ENCODE data around the gene UBFD1. TPM values are rescaled to one million over a fixed set of nuclear protein-coding genes. Genes with fewer than 3 reads are reported as not detected.

Gene UBFD1
- total and polyA plus RNA-seq, 10 of the 15 experiments (the other 5 are each of a cell fraction or from before 2014, with no cell fraction given), result 7.3 to 48.5 (median 32.1) TPM

DNA sequence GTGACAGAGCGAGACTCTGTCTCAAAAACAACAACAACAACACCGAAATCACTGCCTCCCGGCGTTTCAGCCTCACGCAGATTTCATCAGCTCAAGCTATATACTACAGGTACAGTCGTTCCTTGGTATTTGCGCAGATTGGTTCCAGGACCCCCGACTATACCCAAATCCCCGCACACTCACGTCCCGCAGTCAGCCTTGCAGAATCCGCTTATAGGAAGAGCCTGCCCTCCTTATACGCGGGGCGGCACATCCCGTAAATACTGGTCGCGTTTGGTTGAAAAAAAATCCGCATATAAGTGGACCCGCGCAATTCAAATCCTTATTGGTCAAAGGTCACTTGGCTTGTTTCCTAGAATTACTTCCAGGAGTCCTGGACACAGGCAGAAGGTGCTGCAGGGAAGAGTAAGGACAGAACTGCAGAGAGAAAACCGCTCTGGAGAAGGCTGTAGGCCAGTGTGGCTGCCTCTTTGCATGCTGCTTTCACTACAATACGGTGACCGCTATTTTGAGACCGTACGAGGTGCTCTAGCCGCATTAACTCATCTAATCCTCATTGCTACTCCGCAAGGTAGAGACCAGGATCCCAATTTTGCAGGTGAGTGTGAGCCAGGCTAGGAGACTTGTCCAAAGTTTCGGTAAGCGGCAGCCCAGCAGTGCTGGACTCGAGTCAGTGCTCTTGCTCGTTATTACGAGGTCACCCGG is 37.9 kb downstream of the UBFD1 start:
- 33% methylated on average over 34 of the region's 34 CpGs for WGBS (ENCODE audit: insufficient coverage, insufficient replicate concordance, low lambda C conversion rate, missing lambda C conversion rate)
- H3K79me2 ChIP-seq (ENCODE audit: control insufficient read depth, insufficient read depth, low read length), result peaks cover 44% of the 10 kb centered on the region
- H3K4me2 ChIP-seq (ENCODE audit: control insufficient read depth, insufficient read depth), result peak overlapping the region; percentile 64
- peak overlapping the region; percentile 93 for H2AFZ ChIP-seq (ENCODE audit: control insufficient read depth, low read depth, low read length)
- H3K9ac ChIP-seq (ENCODE audit: control insufficient read depth, insufficient read depth, low read length), result peak overlapping the region; percentile 89
- ChIA-PET CTCF (no interaction called here), POLR2A (no interaction called here), SMC1A (ENCODE audit: uncharacterized antibody, unreplicated experiment) (no interaction called here), RAD21 (ENCODE audit: unreplicated experiment) (interaction anchor here (1.8 kb wide), 1 partner anchor 37 kb away, joined by 13 read pairs; the partner anchor contains the start of genes EARS2 and UBFD1)
- FAIRE-seq (no peak), DNase-seq (ENCODE audit: low read depth, low spot score) (no peak), ATAC-seq (peak; percentile 9)
- no peaks in the 10 kb centered on the region for H3K27me3 ChIP-seq (replicated peaks in 1 of 2; ENCODE audit: control insufficient read depth in 2 of 2, insufficient read depth in 2 of 2, low read length in 1 of 2)
- H3K36me3 ChIP-seq (ENCODE audit: control insufficient read depth in 2 of 2, insufficient read depth in 2 of 2, low read length in 1 of 2), result peaks cover 6 to 13% of the 10 kb centered on the region in 2 experiments
- in situ Hi-C loops (cut with MboI) (no loop called here), intact Hi-C loops (cut with micrococcal nuclease; ENCODE audit: unreplicated experiment) (loop anchor here (5.0 kb wide), 1 partner anchor 88 kb away; no protein-coding TSS in a partner anchor)
- H4K20me1 ChIP-seq (ENCODE audit: control insufficient read depth, insufficient read depth), result no peaks in the 10 kb centered on the region; the same call in 1 of the 2 replicates
- TF ChIP-seq SIN3A (IDR thresholded peaks at IDR 0.05; ENCODE audit: low read depth, low read length) (no peak), MYC (IDR thresholded peaks at IDR 0.05; ENCODE audit: insufficient read depth, insufficient read length, insufficient replicate concordance, low read length, severe bottlenecking) (no peak), TCF3 (IDR thresholded peaks at IDR 0.05; ENCODE audit: borderline replicate concordance, insufficient read depth, low read depth, low read length) (no peak)
- BruUV-seq (replicated peaks), result TSS peak; percentile 73
- H3K4me1 ChIP-seq (ENCODE audit: control insufficient read depth, insufficient read depth, low read length), result peaks cover 16% of the 10 kb centered on the region
- H3K27ac ChIP-seq (ENCODE audit: control insufficient read depth, insufficient read depth), result peak overlapping the region; percentile 77
- peak overlapping the region; percentile 82 for H3K4me3 ChIP-seq
- H3K9me3 ChIP-seq (replicated peaks; ENCODE audit: control insufficient read depth, insufficient read depth, low read length), result no peaks in the 10 kb centered on the region
